Islet of Langerhans (tissue), 1 donor: ENCODE data around the gene ZNF621.

Experiments used
- FAIRE-seq: peaks from one replicate; lab custom pipeline; 2011; peaks lifted over from hg19 to GRCh38; lab: Jason Lieb, UNC

The ZNF621 gene

DNA sequence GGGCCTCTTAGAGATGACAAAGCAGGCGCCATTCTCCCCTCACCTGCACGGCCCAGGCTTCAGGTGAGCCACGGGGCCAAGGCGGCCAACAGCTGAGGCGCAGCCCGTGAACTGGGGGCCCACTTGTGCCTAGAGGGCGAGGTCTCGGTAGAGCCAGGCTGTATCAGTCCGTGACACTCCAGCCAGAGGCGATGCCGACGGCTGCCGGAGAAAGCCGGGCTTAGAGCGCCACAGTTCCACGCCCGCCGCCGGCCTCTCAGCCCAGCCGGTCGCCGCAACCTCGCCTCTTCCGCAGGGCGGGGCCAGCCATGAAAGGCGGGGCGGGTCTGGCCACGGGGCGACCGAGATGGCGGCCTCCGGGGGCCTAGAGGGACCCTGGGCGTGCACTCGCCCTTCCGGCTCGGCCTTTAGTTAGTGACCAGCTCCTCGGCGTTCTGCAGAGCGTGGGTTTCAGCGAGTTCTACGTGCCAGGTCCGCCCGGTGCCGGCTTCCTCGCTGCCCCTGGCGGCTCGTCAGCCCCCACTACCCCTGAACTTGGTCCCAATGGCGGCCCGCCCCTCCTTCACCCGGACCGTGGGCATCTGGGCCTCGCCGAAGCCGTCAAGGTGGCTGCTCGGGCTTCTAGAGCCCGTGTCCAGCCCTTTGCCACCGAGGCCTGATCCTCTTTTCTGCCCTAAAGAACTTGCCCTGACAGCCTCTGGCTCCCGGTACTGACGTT is at the start of gene ZNF621:
Gene ZNF621, plus strand, starts transcription at position 393 of the 718 bp plus-strand sequence. CDS start 881 bp downstream, outside the sequence.
- no peak for FAIRE-seq

DNA sequence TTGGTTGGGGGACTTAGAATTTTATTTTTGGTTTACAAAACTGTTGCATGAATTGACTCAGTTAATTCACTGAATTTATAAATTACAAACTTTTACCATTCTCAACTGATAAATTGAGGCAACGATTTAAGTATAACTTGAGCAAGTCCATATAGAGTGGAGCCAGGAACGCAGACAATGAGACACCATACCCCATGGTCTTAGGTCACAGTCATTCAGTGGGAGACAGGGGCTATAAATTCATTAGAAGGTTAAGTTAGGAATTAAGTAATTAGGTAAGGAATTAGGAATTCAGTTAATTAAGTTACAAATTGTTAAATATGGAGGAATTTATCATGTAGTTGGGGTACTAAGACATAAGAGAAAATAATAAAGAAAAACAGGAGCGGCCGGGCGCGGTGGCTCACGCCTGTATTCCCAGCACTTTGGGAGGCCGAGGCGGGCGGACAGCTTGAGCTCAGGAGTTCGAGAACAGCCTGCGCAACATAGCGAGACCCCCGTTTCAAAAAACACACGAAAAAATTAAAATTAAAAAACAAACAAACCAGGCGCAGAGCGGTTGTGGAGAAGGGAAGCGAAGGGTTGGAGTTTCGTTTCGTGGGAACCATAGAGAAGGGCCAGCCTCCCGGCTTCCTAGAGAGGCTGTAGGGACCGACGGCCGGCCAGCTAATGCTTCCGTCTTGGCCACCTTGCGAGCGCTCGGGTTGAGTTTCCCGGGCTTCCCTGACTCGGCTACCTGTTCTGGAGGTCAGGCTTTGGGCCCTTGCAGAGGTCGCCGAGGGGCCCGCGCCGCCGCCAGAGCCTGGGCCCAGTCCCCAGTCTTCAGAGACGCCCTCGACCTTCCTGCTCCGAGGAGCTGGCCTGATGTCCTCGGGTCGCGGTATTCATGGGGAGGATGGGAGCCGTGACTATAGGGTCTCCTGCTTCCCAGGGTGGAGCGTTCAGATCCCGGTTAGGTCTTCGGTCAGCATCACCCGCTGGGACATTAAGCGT is 48.0 kb upstream of the ZNF621 start, which contains the start of gene ZNF619:
Gene ZNF619, plus strand, starts transcription at position 645 of the 993 bp plus-strand sequence. CDS start 858 bp downstream, outside the sequence.
- peak; percentile 77 for FAIRE-seq

DNA sequence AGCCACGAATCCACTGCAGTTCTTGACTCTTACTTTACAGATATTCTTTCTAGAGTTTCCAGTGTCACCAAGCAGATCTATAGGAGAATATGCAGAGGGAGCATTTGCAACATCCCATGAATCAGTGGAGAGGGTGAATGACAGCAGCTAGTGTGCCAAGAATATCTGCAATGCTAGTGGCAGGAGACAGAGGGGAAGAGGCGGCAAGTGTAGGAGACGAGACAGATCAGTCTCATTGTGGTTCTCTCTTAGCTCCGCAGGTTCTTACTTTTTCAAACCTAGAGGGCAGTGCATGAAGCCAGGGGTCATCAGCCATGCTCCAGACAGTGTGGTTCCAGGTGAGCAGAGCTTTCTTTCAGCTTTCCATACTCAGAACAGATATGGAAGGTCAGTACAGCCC is 47.1 kb upstream of the ZNF621 start:
- FAIRE-seq, result no peak

DNA sequence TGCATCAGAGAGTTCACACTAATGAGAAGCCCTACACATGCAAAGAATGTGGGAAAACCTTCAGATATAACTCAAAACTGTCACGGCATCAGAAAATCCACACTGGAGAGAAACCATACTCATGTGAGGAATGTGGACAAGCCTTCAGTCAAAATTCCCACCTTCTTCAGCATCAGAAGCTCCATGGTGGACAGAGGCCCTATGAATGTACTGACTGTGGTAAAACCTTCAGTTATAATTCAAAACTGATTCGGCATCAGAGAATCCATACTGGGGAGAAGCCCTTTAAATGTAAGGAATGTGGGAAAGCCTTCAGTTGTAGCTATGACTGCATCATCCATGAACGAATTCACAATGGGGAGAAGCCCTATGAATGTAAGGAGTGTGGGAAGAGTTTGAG is 37.6 kb upstream of the ZNF621 start:
- FAIRE-seq, result no peak

DNA sequence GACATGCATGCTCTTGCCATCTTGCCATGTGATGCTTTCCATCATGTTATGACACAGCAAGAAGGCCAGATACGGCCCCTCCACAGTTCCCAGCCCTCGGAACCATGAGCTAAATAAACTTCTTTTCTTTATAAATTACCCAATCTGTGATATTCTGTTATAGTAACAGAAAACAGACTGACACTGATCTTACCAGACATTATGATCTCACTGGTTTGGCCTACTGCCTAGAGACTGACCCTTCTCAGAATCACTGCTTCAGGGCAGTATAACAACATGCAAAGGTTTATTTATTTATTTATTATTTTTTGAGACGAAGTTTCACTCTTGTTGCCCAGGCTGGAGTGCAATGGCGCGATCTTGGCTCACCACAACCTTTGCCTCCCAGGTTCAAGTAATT is 33.8 kb upstream of the ZNF621 start:
- no peak for FAIRE-seq

DNA sequence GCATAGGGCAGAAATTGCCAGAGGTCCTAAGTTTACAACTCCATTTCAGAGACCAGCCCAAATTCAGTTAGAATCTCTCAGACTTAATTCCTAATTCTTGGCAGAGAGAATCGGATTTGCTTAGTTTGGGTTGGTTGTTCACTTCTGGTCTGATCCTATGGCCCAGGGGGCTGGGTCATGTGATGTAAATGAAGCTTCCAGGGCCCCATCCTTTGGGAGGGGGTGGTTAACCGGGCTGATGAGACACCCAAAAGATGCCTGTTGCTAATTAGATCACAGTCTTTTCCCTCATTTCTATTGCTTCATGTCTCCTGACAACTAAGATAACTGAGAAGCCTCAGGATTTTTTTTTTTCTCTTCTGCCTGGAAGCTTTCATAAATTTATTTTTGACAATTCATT is 30.1 kb upstream of the ZNF621 start:
- no peak for FAIRE-seq

DNA sequence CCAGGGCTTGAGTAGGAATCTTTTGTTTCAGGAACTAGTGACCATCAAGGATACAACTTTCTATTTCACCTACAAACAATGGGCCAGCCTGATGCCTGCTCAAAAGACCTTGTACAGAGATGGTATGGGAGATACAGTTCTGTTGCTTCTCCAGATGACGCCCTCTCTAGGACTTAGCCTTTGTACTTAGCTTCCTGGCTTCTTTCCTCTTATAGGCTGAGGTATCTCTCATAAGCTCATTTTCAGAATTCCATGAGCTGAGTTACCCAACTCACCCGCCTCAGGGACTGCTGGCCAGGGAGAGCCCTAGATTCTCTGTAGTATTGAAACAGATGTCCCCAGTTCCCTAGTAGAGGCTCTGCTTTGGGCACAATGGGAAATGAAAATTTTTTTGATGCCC is 27.5 kb upstream of the ZNF621 start:
- FAIRE-seq, result no peak

DNA sequence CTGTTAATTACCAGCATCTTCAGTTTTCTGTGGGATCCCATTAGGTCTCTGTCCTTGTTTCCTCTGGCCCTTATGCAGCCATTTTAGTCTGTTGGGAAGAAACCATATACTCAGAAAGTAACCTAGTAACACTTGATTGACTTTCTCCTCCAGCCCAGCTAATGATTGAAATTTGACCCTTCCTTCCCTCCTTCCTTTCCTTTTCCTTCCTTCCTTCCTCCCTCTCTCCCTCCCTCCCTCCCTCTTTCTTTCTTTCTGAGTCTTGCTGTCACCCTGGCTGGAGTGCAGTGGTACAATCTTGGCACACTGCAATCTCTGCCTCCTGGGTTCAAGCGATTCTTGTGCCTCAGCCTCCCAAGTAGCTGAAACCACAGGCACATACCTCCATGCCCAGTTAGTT is 24.8 kb upstream of the ZNF621 start:
- no peak for FAIRE-seq

DNA sequence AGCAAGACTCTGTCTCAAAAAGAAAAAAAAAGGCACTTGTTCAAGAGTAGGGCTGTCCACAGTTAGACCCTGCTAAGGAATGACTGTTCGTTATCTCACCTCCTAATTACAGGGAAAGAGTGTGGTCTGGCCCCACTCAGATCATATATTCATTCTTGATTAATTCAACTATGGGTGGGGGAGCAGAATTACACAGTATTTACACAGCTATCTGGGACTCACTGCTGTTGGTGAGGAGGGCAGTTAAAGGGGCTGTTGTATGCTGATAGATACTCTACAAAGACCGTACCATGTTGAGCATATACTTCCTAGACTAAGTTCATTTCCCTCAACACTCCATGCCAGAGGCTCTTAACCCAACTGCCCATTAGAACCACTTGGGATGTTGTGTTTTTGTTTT is 22.7 kb upstream of the ZNF621 start:
- no peak for FAIRE-seq

DNA sequence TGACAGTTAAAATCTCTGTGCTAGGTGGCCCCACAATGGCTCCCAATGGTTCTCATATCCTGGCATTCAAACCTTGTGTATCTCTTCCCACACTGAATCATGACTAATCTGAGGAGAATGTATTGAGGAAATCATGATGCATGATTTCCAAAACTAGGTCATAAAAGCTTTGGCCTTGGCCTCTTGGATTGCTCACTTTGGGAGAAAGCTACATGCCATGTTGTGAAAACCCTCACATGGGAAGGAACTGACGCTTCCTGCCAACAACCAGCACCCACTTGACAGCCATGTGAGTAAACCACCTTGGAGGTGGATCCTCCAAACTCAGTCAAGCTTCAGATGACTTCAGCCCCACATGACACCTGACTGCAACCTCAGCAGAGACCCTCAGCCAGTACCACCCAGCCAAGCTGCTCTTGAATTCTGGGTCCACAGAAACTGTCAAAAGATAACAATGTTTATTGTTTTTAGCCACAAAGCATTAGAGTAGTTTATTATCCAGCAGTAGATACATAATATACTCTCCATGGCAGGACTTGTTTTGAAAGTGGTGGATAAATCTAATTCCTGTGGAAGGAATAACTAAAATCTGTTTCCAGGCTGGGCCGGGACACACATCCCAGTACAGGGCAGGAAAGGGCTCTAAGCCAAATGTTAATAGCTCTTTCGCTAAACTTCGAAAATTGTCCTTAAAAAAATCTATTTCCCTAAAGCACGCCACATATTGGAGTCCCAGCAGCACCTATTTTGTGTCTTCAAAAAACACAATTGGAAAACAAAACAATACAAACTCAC is 19.9 kb upstream of the ZNF621 start:
- peak; percentile 81 for FAIRE-seq

DNA sequence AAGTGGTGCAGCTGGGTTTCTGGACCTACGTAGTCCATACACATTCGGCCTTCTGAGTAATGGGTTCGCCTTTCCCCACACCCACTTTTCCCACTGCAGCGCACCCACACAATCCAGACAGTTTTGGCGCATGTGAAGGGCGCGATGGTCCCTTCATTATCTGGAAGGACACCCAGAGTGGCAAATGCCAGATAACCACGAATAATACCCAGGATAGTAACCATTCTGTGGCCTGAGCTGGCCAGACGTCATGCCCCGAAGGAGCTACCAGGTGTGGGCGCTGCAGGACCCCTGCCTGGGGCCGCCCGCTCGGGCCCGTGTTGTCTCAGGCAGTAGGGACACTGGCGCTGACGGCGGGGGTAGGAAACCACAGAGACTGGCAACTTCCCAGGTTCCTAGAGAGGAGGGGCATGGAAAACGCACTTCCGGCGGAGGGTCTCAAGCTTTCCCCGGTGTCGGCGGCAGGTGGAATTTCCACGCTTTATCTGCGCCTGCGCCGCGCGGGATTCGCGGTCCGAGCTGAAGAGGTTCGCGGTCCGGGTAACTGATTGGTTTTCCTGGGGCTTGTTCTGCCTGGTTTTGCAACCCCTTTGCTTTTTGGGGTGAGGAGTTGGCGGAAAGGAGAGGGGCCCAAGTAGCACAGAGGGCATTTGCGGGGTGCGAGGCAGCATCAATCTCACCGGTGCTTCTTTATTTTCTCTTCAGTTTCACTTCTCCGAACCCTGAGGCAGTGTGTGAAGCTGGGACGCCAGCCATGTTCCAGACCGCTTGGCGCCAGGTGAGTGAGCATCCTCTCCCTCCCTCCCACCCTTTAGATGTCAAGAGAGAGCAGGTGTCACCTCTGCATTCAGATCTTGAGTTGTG is 18.9 kb upstream of the ZNF621 start, which contains the start of gene ZNF620:
Gene ZNF620, plus strand, starts transcription at position 441 of the 864 bp plus-strand sequence. Its CDS starts 314 bp downstream, at position 755.
- no peak for FAIRE-seq

DNA sequence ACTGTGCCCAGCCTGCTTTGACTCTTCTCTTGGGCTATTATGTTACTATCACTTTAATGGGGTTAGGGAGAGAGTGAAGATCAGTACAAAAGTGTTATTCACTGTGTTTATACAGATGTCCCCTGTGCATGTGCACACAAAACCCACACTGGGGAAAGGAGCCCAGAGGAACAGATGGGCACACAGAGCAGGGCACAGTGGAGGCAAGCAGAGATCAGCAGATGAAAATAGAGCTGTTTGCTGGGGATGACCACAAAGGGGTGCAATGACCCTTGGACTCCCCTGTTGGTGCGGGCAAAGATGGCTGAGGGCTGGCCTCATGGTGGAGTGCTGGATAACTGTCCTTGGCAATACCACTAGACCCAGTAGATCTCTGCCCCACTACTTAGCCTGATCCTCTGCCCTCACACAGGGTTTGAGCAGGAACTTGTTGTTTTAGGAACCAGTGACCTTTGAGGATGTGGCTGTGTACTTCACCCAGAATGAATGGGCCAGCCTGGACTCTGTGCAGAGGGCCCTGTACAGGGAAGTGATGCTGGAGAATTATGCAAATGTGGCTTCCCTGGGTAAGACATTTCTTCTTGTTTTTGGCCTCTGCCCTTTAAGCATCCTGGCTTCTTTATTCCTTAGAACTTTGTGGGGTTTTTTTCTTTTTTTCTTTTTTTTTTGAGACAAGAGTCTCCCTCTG is 13.6 kb upstream of the ZNF621 start:
- no peak for FAIRE-seq

DNA sequence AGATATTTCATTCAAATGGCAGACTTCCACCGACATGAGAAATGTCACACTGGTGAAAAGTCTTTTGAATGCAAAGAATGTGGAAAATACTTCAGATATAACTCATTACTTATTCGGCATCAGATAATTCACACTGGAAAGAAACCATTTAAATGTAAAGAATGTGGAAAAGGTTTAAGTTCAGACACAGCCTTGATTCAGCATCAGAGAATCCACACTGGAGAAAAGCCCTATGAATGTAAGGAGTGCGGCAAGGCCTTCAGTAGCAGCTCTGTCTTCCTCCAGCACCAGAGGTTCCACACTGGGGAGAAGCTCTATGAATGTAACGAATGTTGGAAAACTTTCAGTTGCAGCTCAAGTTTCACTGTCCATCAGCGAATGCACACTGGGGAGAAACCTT is 8.6 kb upstream of the ZNF621 start:
- FAIRE-seq, result no peak

DNA sequence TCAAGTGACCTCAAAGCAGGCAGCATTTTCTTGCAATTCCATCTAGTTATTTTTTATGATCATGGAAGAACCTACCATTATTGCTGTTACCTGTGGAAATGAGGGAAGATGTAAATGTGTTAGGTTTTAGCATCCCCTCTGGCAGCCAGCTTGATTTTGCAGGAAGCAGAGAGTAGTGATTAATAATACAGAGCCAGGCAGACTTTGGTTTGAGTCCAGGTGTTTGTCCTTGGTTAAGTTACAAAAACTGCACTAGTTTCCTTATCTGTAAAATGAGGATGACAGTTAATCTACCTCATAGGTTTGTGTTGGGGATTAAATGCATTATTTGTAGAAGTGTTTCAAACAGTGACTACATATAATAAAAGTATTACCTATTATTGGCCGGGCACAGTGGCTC is 6.7 kb upstream of the ZNF621 start:
- FAIRE-seq, result no peak

DNA sequence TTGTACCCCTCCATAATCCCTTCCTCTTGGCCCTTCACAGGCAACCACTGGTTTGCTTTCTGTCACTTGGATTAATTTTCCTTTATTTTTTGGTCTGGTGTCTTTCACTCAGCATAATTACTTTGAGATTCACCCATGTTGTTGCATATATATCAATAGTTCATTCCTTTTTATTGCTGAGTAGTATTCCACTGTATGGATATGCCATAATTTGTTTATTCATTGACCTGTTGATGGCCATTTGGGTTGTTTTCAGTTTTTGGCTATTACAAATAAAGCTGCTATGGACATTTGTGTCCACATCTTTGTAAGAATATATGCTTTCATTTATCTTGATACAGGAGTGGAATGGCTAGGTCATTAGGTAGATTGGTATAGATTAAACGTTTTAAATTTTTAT is 5.9 kb upstream of the ZNF621 start:
- no peak for FAIRE-seq

DNA sequence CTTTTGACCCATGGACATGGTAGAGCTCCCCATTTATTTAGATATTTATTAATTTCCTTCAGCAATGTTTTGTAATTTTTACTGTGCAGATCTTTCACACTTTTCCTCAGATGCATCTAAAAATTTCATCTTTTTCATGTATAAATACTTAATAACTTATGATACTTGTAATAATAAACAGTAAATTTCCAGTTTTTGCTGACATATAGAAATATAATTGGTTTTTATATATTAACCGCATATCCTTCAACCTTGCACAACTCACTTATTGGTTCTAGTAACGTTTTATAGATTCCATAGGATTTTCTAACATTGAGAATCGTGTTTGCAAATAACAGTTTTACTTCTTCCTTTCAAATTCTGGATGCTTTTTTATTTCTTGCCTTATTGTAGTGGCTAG is 3.5 kb upstream of the ZNF621 start:
- FAIRE-seq, result no peak

DNA sequence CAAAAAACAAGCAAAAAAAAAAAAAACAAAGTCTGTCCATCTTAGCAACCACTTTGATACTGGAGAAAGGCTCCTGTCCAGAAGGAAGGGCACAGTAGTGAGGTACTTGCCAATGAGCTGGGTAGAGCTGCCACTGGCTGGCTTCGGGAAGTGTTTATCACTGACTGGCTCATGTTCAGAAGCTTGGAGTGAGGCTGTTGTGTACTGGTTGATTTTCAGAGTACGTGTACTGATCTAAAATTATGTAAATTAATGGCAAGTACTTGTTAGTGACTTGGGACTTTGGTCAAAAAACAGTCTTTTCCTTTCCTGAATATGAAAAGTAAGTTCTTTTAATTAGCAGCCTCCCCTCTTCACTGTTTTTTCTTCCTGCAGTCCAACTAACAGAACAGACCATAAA is 979 bp upstream of the ZNF621 start:
- no peak for FAIRE-seq

DNA sequence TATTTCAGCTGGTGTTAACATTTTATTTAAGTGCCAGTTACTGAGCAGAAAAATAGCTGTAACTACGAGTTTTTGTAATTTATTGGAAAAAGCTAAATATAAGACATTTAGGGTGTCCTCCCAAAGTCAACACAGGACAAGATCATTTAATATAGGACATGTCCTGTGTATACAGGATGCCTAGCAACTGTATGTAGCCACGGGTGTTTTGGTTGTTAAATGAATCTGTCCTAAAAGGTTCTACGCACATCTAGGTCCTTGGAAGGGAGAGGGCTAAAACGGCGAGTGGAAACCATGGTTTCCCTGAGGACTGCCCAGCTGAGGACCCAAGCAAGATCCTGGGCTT is 565 bp upstream of the ZNF621 start:
- no peak for FAIRE-seq

DNA sequence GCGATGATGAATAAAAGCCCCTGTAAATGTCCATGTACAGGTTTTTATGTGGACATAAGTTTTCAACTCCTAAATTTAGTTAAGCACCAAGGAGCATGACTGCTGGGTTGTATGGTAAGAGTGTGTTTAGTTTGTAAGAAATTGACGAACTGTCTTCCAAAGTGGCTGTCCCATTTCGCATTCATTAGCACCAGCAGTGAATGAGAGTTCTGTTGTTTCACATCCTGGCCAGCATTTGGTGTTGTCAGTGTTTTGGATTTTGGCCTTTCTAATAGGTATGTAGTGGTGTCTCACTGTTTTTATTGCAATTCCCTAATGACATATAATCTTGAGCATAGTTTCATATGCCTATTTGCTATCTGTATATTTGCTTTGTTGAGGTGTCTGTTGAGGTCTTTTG is 3.7 kb downstream of the ZNF621 start:
- FAIRE-seq, result no peak

DNA sequence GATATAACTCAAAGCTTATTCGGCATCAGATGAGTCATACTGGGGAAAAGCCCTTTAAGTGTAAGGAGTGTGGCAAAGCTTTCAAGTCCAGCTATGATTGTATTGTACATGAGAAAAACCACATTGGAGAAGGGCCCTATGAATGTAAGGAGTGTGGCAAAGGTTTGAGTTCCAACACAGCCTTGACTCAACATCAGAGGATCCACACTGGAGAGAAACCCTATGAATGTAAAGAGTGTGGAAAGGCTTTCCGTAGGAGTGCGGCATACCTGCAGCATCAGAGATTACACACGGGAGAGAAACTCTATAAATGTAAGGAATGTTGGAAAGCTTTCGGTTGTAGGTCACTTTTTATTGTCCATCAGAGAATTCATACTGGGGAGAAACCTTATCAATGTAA is 7.5 kb downstream of the ZNF621 start:
- FAIRE-seq, result no peak

DNA sequence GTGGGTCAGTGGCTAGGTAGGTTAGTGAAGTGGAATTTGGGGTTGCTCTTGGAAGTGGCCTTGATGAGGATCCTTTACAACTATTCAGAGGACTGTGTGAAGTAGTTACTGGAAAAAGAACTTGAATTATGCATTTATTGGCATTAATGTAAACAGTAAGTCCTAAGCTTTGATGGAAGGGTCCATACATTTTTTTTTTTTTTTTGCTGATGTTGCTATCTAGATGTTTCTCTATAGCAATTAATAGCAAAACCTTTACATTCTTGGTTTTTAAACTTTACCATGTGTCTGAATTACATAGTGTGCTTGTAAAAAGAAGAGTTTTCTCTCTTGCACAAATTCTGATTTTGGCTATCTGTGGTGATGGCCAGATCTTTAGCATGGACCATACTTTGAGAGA is 9.5 kb downstream of the ZNF621 start:
- FAIRE-seq, result no peak
